Subcutaneous preadipocyte (primary cell): ENCODE measurements around the gene REXO2. TPM values are rescaled to one million over a fixed set of nuclear protein-coding genes. Genes with fewer than 3 reads are reported as not detected.

Source experiments
- total RNA-seq: library from RNA; depleted of rRNA; stranded (reverse); fragments of >200 nt; gene quantifications from 2 replicates; pipeline ENCODE4 v1.2.3, GENCODE V29; 2012

The REXO2 gene
- 98.5 and 101 TPM in 2 replicates for total RNA-seq

DNA sequence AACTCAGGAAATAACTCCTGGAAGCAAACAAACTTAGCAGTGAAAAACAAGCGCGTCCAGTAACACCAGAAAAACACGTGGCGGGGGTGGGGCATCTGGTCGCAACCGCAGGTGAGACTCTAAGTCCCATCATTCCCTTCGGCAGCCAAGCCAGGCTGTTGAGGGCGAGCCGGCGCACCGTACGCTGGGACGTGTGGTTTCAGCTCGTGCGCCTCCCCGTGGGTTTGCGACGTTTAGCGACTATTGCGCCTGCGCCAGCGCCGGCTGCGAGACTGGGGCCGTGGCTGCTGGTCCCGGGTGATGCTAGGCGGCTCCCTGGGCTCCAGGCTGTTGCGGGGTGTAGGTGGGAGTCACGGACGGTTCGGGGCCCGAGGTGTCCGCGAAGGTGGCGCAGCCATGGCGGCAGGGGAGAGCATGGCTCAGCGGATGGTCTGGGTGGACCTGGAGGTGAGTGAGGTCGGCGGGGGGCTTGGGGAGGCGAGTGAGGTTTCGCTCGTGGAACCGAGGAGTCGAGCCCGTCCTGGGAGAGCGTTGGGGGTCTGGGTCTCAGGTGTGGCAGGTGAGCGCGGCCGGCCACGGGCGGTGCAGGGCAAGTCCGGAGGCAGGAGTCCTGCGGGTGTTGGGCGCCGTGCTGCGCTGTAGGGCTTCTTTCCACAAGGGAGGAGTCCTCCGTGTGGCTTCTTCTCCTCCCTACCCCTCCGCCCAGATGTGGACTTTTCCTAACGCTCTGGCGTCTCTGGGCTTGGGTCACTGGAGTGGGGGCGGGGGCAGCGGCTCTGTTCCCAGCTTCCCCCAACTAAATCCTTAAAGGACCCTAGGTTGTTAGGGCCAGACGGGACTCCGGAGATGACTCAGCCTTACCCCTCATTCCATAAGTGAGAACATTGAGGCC, at the start of gene REXO2:
Gene REXO2, plus strand, starts transcription at position 239 of the 892 bp plus-strand sequence. Its CDS starts 62 bp downstream, at position 301.

DNA sequence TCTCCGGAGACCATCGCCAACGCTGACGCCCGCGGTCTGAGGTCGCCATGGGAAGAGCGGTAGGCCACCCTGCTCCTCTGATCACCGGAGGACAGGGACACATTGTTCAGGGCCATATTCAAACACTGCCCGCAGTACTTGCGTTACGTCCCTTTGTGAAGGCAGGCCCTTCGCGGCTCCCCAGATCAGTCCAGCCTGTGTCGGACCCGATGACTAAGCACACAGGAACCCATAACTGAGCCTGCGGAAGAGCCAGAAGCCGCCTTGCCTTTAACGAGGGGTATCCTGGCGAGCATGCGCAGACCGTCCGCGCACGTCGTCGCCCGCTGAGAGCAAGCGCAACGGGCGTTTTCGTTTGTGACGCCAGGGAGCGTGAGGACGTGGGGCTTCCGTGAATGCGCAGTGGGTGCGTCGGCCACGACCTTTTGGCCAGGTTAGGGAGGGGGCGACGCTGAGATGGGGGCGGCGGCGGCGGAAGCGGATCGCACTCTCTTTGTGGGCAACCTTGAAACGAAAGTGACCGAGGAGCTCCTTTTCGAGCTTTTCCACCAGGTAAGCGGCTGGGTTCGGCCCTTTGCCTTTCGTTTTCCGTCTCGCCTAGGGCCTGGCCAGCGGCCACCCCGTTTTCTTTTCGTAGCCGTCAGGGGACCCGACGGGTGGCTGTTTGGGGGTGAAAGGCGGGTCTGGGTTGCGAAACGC, 38.9 kb upstream of the REXO2 start, which contains the start of the genes C11orf71 and RBM7:
Gene C11orf71, minus strand, starts transcription at position 296 of the 699 bp plus-strand sequence. Its CDS starts 180 bp downstream, at position 116.
Gene RBM7, plus strand, starts transcription at position 451 of the 699 bp plus-strand sequence. Its CDS starts 6 bp downstream, at position 457.

Other genes starting within 250 kb of the REXO2 start
- 193 and 704 TPM in 2 replicates for gene NNMT, start 143.1 kb upstream of the REXO2 start, total RNA-seq
- 2.6 and 2.7 TPM in 2 replicates for gene C11orf71, start 39.0 kb upstream of the REXO2 start, total RNA-seq
- 23.9 and 27.2 TPM in 2 replicates for gene RBM7, start 38.8 kb upstream of the REXO2 start, total RNA-seq
- gene NXPE1, start 120.4 kb downstream of the REXO2 start, total RNA-seq: not detected in 2 replicates
- gene NXPE4, start 156.3 kb downstream of the REXO2 start, total RNA-seq: not detected in 2 replicates
- under 0.01 TPM in 1 of 2 replicates, not detected in the other for gene NXPE2, start 239.1 kb downstream of the REXO2 start, total RNA-seq